Measurements from ENCODE around the gene RGS17. TPM values are rescaled to one million over a fixed set of nuclear protein-coding genes. Genes with fewer than 3 reads are reported as not detected.
A peak's percentile ranks its signal among the peaks of the same experiment; 100 is the strongest.

RGS17 gene
- total and polyA plus RNA-seq, 2 of the 13 experiments (the other 11 are each of a cell fraction or from before 2014, with no cell fraction given), result 0.04 TPM; not detected in 1

- TF ChIP-seq, protein P1, sequence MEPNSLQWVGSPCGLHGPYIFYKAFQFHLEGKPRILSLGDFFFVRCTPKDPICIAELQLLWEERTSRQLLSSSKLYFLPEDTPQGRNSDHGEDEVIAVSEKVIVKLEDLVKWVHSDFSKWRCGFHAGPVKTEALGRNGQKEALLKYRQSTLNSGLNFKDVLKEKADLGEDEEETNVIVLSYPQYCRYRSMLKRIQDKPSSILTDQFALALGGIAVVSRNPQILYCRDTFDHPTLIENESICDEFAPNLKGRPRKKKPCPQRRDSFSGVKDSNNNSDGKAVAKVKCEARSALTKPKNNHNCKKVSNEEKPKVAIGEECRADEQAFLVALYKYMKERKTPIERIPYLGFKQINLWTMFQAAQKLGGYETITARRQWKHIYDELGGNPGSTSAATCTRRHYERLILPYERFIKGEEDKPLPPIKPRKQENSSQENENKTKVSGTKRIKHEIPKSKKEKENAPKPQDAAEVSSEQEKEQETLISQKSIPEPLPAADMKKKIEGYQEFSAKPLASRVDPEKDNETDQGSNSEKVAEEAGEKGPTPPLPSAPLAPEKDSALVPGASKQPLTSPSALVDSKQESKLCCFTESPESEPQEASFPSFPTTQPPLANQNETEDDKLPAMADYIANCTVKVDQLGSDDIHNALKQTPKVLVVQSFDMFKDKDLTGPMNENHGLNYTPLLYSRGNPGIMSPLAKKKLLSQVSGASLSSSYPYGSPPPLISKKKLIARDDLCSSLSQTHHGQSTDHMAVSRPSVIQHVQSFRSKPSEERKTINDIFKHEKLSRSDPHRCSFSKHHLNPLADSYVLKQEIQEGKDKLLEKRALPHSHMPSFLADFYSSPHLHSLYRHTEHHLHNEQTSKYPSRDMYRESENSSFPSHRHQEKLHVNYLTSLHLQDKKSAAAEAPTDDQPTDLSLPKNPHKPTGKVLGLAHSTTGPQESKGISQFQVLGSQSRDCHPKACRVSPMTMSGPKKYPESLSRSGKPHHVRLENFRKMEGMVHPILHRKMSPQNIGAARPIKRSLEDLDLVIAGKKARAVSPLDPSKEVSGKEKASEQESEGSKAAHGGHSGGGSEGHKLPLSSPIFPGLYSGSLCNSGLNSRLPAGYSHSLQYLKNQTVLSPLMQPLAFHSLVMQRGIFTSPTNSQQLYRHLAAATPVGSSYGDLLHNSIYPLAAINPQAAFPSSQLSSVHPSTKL (CRISPR knock-in tag; IDR thresholded peaks at IDR 0.05), result peak; percentile 3; the same call in 1 of the 2 replicates
- TF ChIP-seq SOX6 (IDR thresholded peaks at IDR 0.05) (no peak), SOX6 (CRISPR knock-in tag; IDR thresholded peaks at IDR 0.05) (no peak), U2AF1 (optimal IDR thresholded peaks at IDR 0.05; ENCODE audit: low read depth, low read length) (no peak), NPAS2 (CRISPR knock-in tag; IDR thresholded peaks at IDR 0.05; ENCODE audit: borderline replicate concordance) (no peak), ZBTB3 (CRISPR knock-in tag; IDR thresholded peaks at IDR 0.05; ENCODE audit: borderline replicate concordance, low read depth) (peak; percentile 10; the same call in 1 of the 2 replicates), HNF1A (IDR thresholded peaks at IDR 0.05; ENCODE audit: low read depth) (no peak), HNF1A (CRISPR knock-in tag; IDR thresholded peaks at IDR 0.05; ENCODE audit: borderline replicate concordance) (0 out of 2 replicates have a peak, but pooled peaks have one; percentile 4), ZNF761 (CRISPR knock-in tag; conservative IDR thresholded peaks at IDR 0.05) (no peak), ZNF296 (CRISPR knock-in tag; conservative IDR thresholded peaks at IDR 0.05) (no peak)
Measured at GRCh38 chr6:152981989-152982903, 148.8 kb downstream of the RGS17 start (continued).
